Measurements from ENCODE around the gene WNT9B.
A peak's percentile ranks its signal among the peaks of the same experiment; 100 is the strongest.

The WNT9B gene

GRCh38 chr17:46817151-46817900 is 34.1 kb upstream of the WNT9B start:
- H3K27me3 ChIP-seq (ENCODE audit: low read depth, low read length) = peaks cover 59% of the 10 kb centered on the region
- H3K4me1 ChIP-seq (ENCODE audit: control insufficient read depth in 1 of 2, insufficient read depth in 2 of 2, low read length in 2 of 2) = peaks cover 0 to 19% of the 10 kb centered on the region in 2 donors
- no peak overlapping the region for H3K4me3 ChIP-seq (ENCODE audit: low read depth in 1 of 2, low read length in 2 of 2)
- no peaks in the 10 kb centered on the region for H3K9me3 ChIP-seq (ENCODE audit: control insufficient read depth in 1 of 2, low read length in 2 of 2)
- no peak overlapping the region for H3K27ac ChIP-seq (ENCODE audit: low read length)
- H3K36me3 ChIP-seq (ENCODE audit: control insufficient read depth in 1 of 2, insufficient read depth in 2 of 2, low read length in 2 of 2) = no peaks in the 10 kb centered on the region

- no peak overlapping the region for H3K27ac ChIP-seq (ENCODE audit: low read length)
- H3K4me3 ChIP-seq (ENCODE audit: low read depth in 1 of 2, low read length in 2 of 2) = no peak overlapping the region
- peaks cover 0 to 19% of the 10 kb centered on the region in 2 donors for H3K4me1 ChIP-seq (ENCODE audit: control insufficient read depth in 1 of 2, insufficient read depth in 2 of 2, low read length in 2 of 2)
- H3K27me3 ChIP-seq (ENCODE audit: low read depth, low read length) = peaks cover 62% of the 10 kb centered on the region
- no peaks in the 10 kb centered on the region for H3K9me3 ChIP-seq (ENCODE audit: control insufficient read depth in 1 of 2, low read length in 2 of 2)
- no peaks in the 10 kb centered on the region for H3K36me3 ChIP-seq (ENCODE audit: control insufficient read depth in 1 of 2, insufficient read depth in 2 of 2, low read length in 2 of 2)
Observed at GRCh38 chr17:46817901-46818209, 33.5 kb upstream of the WNT9B start.

- no peaks in the 10 kb centered on the region for H3K36me3 ChIP-seq (ENCODE audit: control insufficient read depth in 1 of 2, insufficient read depth in 2 of 2, low read length in 2 of 2)
- peak within 1 kb of the TSS in 1 of 2 donors; percentile 58 for H3K4me3 ChIP-seq (ENCODE audit: low read depth in 1 of 2, low read length in 2 of 2)
- H3K9me3 ChIP-seq (ENCODE audit: control insufficient read depth in 1 of 2, low read length in 2 of 2) = no peaks in the 10 kb centered on the region
- peaks cover 58% of the 10 kb centered on the region for H3K27me3 ChIP-seq (ENCODE audit: low read depth, low read length)
- peaks cover 0 to 19% of the 10 kb centered on the region in 2 donors for H3K4me1 ChIP-seq (ENCODE audit: control insufficient read depth in 1 of 2, insufficient read depth in 2 of 2, low read length in 2 of 2)
- H3K27ac ChIP-seq (ENCODE audit: low read length) = no peak within 1 kb of the TSS
Observed at GRCh38 chr17:46818316-46818928, 33.0 kb upstream of the WNT9B start, which contains the start of gene WNT3. TSS of gene WNT3 (minus strand) at chr17:46818692. CDS start at chr17:46818597, 95 bp downstream.

GRCh38 chr17:46818929-46819859 is 32.2 kb upstream of the WNT9B start:
- Histone ChIP-seq H3K27ac (ENCODE audit: low read length) (no peak overlapping the region), H3K4me3 (ENCODE audit: low read depth in 1 of 2, low read length in 2 of 2) (peak overlapping the region in 1 of 2 donors; percentile 58), H3K9me3 (ENCODE audit: control insufficient read depth in 1 of 2, low read length in 2 of 2) (no peaks in the 10 kb centered on the region), H3K36me3 (ENCODE audit: control insufficient read depth in 1 of 2, insufficient read depth in 2 of 2, low read length in 2 of 2) (no peaks in the 10 kb centered on the region), H3K27me3 (ENCODE audit: low read depth, low read length) (peaks cover 58% of the 10 kb centered on the region), H3K4me1 (ENCODE audit: control insufficient read depth in 1 of 2, insufficient read depth in 2 of 2, low read length in 2 of 2) (peaks cover 0 to 19% of the 10 kb centered on the region in 2 donors)

GRCh38 chr17:46819906-46820351 is 31.5 kb upstream of the WNT9B start:
- no peaks in the 10 kb centered on the region for H3K36me3 ChIP-seq (ENCODE audit: control insufficient read depth in 1 of 2, insufficient read depth in 2 of 2, low read length in 2 of 2)
- peaks cover 0 to 19% of the 10 kb centered on the region in 2 donors for H3K4me1 ChIP-seq (ENCODE audit: control insufficient read depth in 1 of 2, insufficient read depth in 2 of 2, low read length in 2 of 2)
- H3K27ac ChIP-seq (ENCODE audit: low read length) = no peak overlapping the region
- no peaks in the 10 kb centered on the region for H3K9me3 ChIP-seq (ENCODE audit: control insufficient read depth in 1 of 2, low read length in 2 of 2)
- H3K4me3 ChIP-seq (ENCODE audit: low read depth in 1 of 2, low read length in 2 of 2) = no peak overlapping the region
- peaks cover 58% of the 10 kb centered on the region for H3K27me3 ChIP-seq (ENCODE audit: low read depth, low read length)

GRCh38 chr17:46820592-46821450 is 30.6 kb upstream of the WNT9B start:
- Histone ChIP-seq H3K4me1 (ENCODE audit: control insufficient read depth in 1 of 2, insufficient read depth in 2 of 2, low read length in 2 of 2) (peaks cover 0 to 19% of the 10 kb centered on the region in 2 donors), H3K9me3 (ENCODE audit: control insufficient read depth in 1 of 2, low read length in 2 of 2) (no peaks in the 10 kb centered on the region), H3K36me3 (ENCODE audit: control insufficient read depth in 1 of 2, insufficient read depth in 2 of 2, low read length in 2 of 2) (no peaks in the 10 kb centered on the region), H3K27ac (ENCODE audit: low read length) (no peak overlapping the region), H3K4me3 (ENCODE audit: low read depth in 1 of 2, low read length in 2 of 2) (no peak overlapping the region), H3K27me3 (ENCODE audit: low read depth, low read length) (peaks cover 55% of the 10 kb centered on the region)

- Histone ChIP-seq H3K4me3 (ENCODE audit: low read depth in 1 of 2, low read length in 2 of 2) (no peak overlapping the region), H3K36me3 (ENCODE audit: control insufficient read depth in 1 of 2, insufficient read depth in 2 of 2, low read length in 2 of 2) (no peaks in the 10 kb centered on the region), H3K27ac (ENCODE audit: low read length) (no peak overlapping the region), H3K9me3 (ENCODE audit: control insufficient read depth in 1 of 2, low read length in 2 of 2) (no peaks in the 10 kb centered on the region), H3K27me3 (ENCODE audit: low read depth, low read length) (peaks cover 46% of the 10 kb centered on the region), H3K4me1 (ENCODE audit: control insufficient read depth in 1 of 2, insufficient read depth in 2 of 2, low read length in 2 of 2) (peaks cover 0 to 19% of the 10 kb centered on the region in 2 donors)
Observed at GRCh38 chr17:46821482-46822387, 29.6 kb upstream of the WNT9B start.

GRCh38 chr17:46822388-46822921 is 28.9 kb upstream of the WNT9B start:
- peaks cover 0 to 19% of the 10 kb centered on the region in 2 donors for H3K4me1 ChIP-seq (ENCODE audit: control insufficient read depth in 1 of 2, insufficient read depth in 2 of 2, low read length in 2 of 2)
- no peaks in the 10 kb centered on the region for H3K36me3 ChIP-seq (ENCODE audit: control insufficient read depth in 1 of 2, insufficient read depth in 2 of 2, low read length in 2 of 2)
- no peak overlapping the region for H3K4me3 ChIP-seq (ENCODE audit: low read depth in 1 of 2, low read length in 2 of 2)
- H3K27ac ChIP-seq (ENCODE audit: low read length) = no peak overlapping the region
- peaks cover 39% of the 10 kb centered on the region for H3K27me3 ChIP-seq (ENCODE audit: low read depth, low read length)
- no peaks in the 10 kb centered on the region for H3K9me3 ChIP-seq (ENCODE audit: control insufficient read depth in 1 of 2, low read length in 2 of 2)

- Histone ChIP-seq H3K27ac (ENCODE audit: low read length) (no peak overlapping the region), H3K27me3 (ENCODE audit: low read depth, low read length) (peaks cover 33% of the 10 kb centered on the region), H3K4me3 (ENCODE audit: low read depth in 1 of 2, low read length in 2 of 2) (no peak overlapping the region), H3K9me3 (ENCODE audit: control insufficient read depth in 1 of 2, low read length in 2 of 2) (no peaks in the 10 kb centered on the region), H3K36me3 (ENCODE audit: control insufficient read depth in 1 of 2, insufficient read depth in 2 of 2, low read length in 2 of 2) (no peaks in the 10 kb centered on the region), H3K4me1 (ENCODE audit: control insufficient read depth in 1 of 2, insufficient read depth in 2 of 2, low read length in 2 of 2) (peaks cover 0 to 11% of the 10 kb centered on the region in 2 donors)
Observed at GRCh38 chr17:46823657-46824056, 27.7 kb upstream of the WNT9B start.

- Histone ChIP-seq H3K27me3 (ENCODE audit: low read depth, low read length) (peaks cover 16% of the 10 kb centered on the region), H3K36me3 (ENCODE audit: control insufficient read depth in 1 of 2, insufficient read depth in 2 of 2, low read length in 2 of 2) (no peaks in the 10 kb centered on the region), H3K9me3 (ENCODE audit: control insufficient read depth in 1 of 2, low read length in 2 of 2) (no peaks in the 10 kb centered on the region), H3K27ac (ENCODE audit: low read length) (no peak overlapping the region), H3K4me1 (ENCODE audit: control insufficient read depth in 1 of 2, insufficient read depth in 2 of 2, low read length in 2 of 2) (no peaks in the 10 kb centered on the region), H3K4me3 (ENCODE audit: low read depth in 1 of 2, low read length in 2 of 2) (no peak overlapping the region)
Observed at GRCh38 chr17:46826116-46826515, 25.3 kb upstream of the WNT9B start.

Data from muscle layer of duodenum (tissue), 2 donors.